ENCODE results near the gene KIF26A.

Gene KIF26A

GRCh38 chr14:104186575-104186974 is 48.2 kb downstream of the KIF26A start:
- TF ChIP-seq EZH2phosphoT487 (IDR thresholded peaks at IDR 0.05; ENCODE audit: low read length) (no peak), CTCF (IDR thresholded peaks at IDR 0.05; ENCODE audit: low read length) (no peak), EZH2 (optimal IDR thresholded peaks at IDR 0.05; ENCODE audit: low read depth, low read length) (no peak)
- no peak for DNase-seq

GRCh38 chr14:104187121-104187889 is 48.9 kb downstream of the KIF26A start:
- no peak for DNase-seq
- H3K4me1 ChIP-seq (ENCODE audit: low read length) = no peaks in the 10 kb centered on the region
- no peaks in the 10 kb centered on the region for H3K9me2 ChIP-seq (replicated peaks; ENCODE audit: insufficient read depth, low read length)
- H3K4me3 ChIP-seq (ENCODE audit: low read length) = no peak overlapping the region
- H3F3A ChIP-seq (ENCODE audit: insufficient read depth, low read length) = no peaks in the 10 kb centered on the region
- no peak overlapping the region for H2AFZ ChIP-seq (ENCODE audit: low read length)
- no peak overlapping the region for H3K9ac ChIP-seq (ENCODE audit: low read length)
- H3K79me2 ChIP-seq (ENCODE audit: low read length) = no peaks in the 10 kb centered on the region
- H4K20me1 ChIP-seq (ENCODE audit: insufficient read depth, low read length) = no peaks in the 10 kb centered on the region
- no peak overlapping the region for H3K27ac ChIP-seq (ENCODE audit: low read length)
- H3K9me3 ChIP-seq (replicated peaks; ENCODE audit: insufficient read depth, low read length) = no peaks in the 10 kb centered on the region
- H3K36me3 ChIP-seq (replicated peaks; ENCODE audit: insufficient read depth, low read length) = no peaks in the 10 kb centered on the region
- no peak overlapping the region for H3K4me2 ChIP-seq (ENCODE audit: low read depth, low read length)
- peaks cover 1% of the 10 kb centered on the region; the same call in 1 of the 2 replicates for H3K27me3 ChIP-seq (replicated peaks; ENCODE audit: insufficient read depth, low read length)
- TF ChIP-seq EZH2phosphoT487 (IDR thresholded peaks at IDR 0.05; ENCODE audit: low read length) (no peak), EZH2 (optimal IDR thresholded peaks at IDR 0.05; ENCODE audit: low read depth, low read length) (no peak), CTCF (IDR thresholded peaks at IDR 0.05; ENCODE audit: low read length) (no peak)

More at GRCh38 chr14:104186575-104186974, 48.2 kb downstream of the KIF26A start:
- no peak overlapping the region for H3K4me2 ChIP-seq (ENCODE audit: low read depth, low read length)
- H3K4me1 ChIP-seq (ENCODE audit: low read length) = no peaks in the 10 kb centered on the region
- no peaks in the 10 kb centered on the region for H3K9me3 ChIP-seq (replicated peaks; ENCODE audit: insufficient read depth, low read length)
- no peaks in the 10 kb centered on the region for H3F3A ChIP-seq (ENCODE audit: insufficient read depth, low read length)
- H4K20me1 ChIP-seq (ENCODE audit: insufficient read depth, low read length) = no peaks in the 10 kb centered on the region
- no peak overlapping the region for H3K4me3 ChIP-seq (ENCODE audit: low read length)
- no peaks in the 10 kb centered on the region for H3K36me3 ChIP-seq (replicated peaks; ENCODE audit: insufficient read depth, low read length)
- H3K9me2 ChIP-seq (replicated peaks; ENCODE audit: insufficient read depth, low read length) = no peaks in the 10 kb centered on the region
- H3K27ac ChIP-seq (ENCODE audit: low read length) = no peak overlapping the region
- H3K79me2 ChIP-seq (ENCODE audit: low read length) = no peaks in the 10 kb centered on the region
- H3K27me3 ChIP-seq (replicated peaks; ENCODE audit: insufficient read depth, low read length) = peaks cover 7% of the 10 kb centered on the region
- H3K9ac ChIP-seq (ENCODE audit: low read length) = no peak overlapping the region
- H2AFZ ChIP-seq (ENCODE audit: low read length) = no peak overlapping the region

GRCh38 chr14:104187931-104188726 is 49.7 kb downstream of the KIF26A start:
- Histone ChIP-seq H3K9me2 (replicated peaks; ENCODE audit: insufficient read depth, low read length) (no peaks in the 10 kb centered on the region), H3K27me3 (replicated peaks; ENCODE audit: insufficient read depth, low read length) (no peaks in the 10 kb centered on the region; the same call in 1 of the 2 replicates), H2AFZ (ENCODE audit: low read length) (no peak overlapping the region), H3K27ac (ENCODE audit: low read length) (no peak overlapping the region), H3K9ac (ENCODE audit: low read length) (no peak overlapping the region), H3K79me2 (ENCODE audit: low read length) (no peaks in the 10 kb centered on the region), H3K4me1 (ENCODE audit: low read length) (no peaks in the 10 kb centered on the region), H4K20me1 (ENCODE audit: insufficient read depth, low read length) (no peaks in the 10 kb centered on the region), H3K4me2 (ENCODE audit: low read depth, low read length) (no peak overlapping the region), H3K9me3 (replicated peaks; ENCODE audit: insufficient read depth, low read length) (no peaks in the 10 kb centered on the region), H3K4me3 (ENCODE audit: low read length) (no peak overlapping the region), H3K36me3 (replicated peaks; ENCODE audit: insufficient read depth, low read length) (no peaks in the 10 kb centered on the region), H3F3A (ENCODE audit: insufficient read depth, low read length) (no peaks in the 10 kb centered on the region)
- TF ChIP-seq CTCF (IDR thresholded peaks at IDR 0.05; ENCODE audit: low read length) (no peak), EZH2 (optimal IDR thresholded peaks at IDR 0.05; ENCODE audit: low read depth, low read length) (no peak), EZH2phosphoT487 (IDR thresholded peaks at IDR 0.05; ENCODE audit: low read length) (no peak)
- no peak for DNase-seq
